ENCODE data around the gene FUT7.

Gene FUT7

GRCh38 chr9:137021979-137022661, 9.8 kb downstream of the FUT7 start:
- in situ Hi-C loops (cut with MboI; ENCODE audit: low sequenced_read_pairs): no loop called here

- in situ Hi-C loops (cut with MboI; ENCODE audit: low sequenced_read_pairs): no loop called here
Measured at GRCh38 chr9:137021568-137021978, 10.3 kb downstream of the FUT7 start.

- in situ Hi-C loops (cut with MboI; ENCODE audit: low sequenced_read_pairs): no loop called here
Measured at GRCh38 chr9:137020771-137021567, 10.9 kb downstream of the FUT7 start.

GRCh38 chr9:137019891-137020683, 11.8 kb downstream of the FUT7 start:
- in situ Hi-C loops (cut with MboI; ENCODE audit: low sequenced_read_pairs): no loop called here

GRCh38 chr9:137018761-137019559, 12.9 kb downstream of the FUT7 start:
- in situ Hi-C loops (cut with MboI; ENCODE audit: low sequenced_read_pairs): no loop called here

- in situ Hi-C loops (cut with MboI; ENCODE audit: low sequenced_read_pairs): no loop called here
Measured at GRCh38 chr9:137017791-137018497, 13.9 kb downstream of the FUT7 start.

- in situ Hi-C loops (cut with MboI; ENCODE audit: low sequenced_read_pairs): no loop called here
Measured at GRCh38 chr9:137017071-137017470, 14.8 kb downstream of the FUT7 start.

GRCh38 chr9:137016436-137016835, 15.5 kb downstream of the FUT7 start:
- in situ Hi-C loops (cut with MboI; ENCODE audit: low sequenced_read_pairs): no loop called here

- in situ Hi-C loops (cut with MboI; ENCODE audit: low sequenced_read_pairs): no loop called here
Measured at GRCh38 chr9:137015976-137016375, 15.9 kb downstream of the FUT7 start.

- in situ Hi-C loops (cut with MboI; ENCODE audit: low sequenced_read_pairs): no loop called here
Measured at GRCh38 chr9:137015540-137015930, 16.4 kb downstream of the FUT7 start.

- in situ Hi-C loops (cut with MboI; ENCODE audit: low sequenced_read_pairs): no loop called here
Measured at GRCh38 chr9:137014776-137015539, 16.9 kb downstream of the FUT7 start.

GRCh38 chr9:137014166-137014565, 17.7 kb downstream of the FUT7 start:
- in situ Hi-C loops (cut with MboI; ENCODE audit: low sequenced_read_pairs): no loop called here

- in situ Hi-C loops (cut with MboI; ENCODE audit: low sequenced_read_pairs): no loop called here
Measured at GRCh38 chr9:137013571-137013940, 18.3 kb downstream of the FUT7 start.

GRCh38 chr9:137012694-137013570, 19.0 kb downstream of the FUT7 start:
- in situ Hi-C loops (cut with MboI; ENCODE audit: low sequenced_read_pairs): no loop called here

- in situ Hi-C loops (cut with MboI; ENCODE audit: low sequenced_read_pairs): no loop called here
Measured at GRCh38 chr9:137011907-137012675, 19.8 kb downstream of the FUT7 start.

GRCh38 chr9:137011156-137011555, 20.7 kb downstream of the FUT7 start:
- in situ Hi-C loops (cut with MboI; ENCODE audit: low sequenced_read_pairs): no loop called here

GRCh38 chr9:137009938-137010732, 21.8 kb downstream of the FUT7 start:
- in situ Hi-C loops (cut with MboI; ENCODE audit: low sequenced_read_pairs): no loop called here
